Measurements from ENCODE around the gene ATG13.

DNA sequence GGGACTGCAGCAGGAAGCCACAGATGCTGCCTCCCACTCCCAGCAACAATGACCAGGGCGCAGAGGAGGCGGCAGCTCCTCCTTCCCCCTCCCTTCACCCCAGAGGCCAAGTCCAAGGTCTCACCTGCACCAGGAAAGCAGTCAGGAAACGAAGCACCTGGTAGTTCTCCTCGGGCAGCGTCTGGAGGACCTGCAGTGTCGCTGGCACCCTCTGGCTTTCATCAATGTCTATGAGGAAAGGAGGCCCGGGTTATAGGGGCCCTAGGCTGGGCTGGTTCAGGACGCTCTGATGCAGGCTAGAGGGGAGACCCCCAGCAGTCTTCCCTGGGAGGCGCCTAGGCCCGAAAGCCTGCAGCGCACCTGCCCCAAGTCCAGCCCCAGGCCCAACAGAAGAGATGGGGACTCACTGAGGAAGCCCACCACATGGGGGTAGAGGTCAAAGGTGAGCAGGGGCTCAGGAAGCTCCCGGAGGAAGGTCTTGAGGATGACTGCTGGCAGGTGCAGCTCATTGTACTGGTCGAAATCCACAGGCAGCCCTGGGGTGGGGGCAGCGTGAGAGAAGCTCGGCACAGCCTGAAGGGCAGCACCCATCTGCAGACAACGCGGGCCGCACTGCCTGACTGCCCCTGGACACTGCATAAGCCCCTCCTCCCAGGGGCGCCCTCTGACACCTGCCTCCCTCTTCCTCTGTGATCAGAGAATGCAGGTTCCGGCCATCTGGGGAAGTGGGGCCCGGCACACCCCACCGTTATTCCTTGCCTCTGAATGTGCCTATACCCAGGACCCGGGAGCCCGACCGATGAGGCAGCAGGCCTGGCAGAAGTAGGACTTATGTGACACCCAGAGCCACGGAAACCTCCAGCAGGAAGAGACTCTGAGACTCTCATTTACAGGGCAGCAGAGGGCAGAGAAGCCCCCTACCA, 62.1 kb downstream of the ATG13 start:
- TF ChIP-seq, protein P1, sequence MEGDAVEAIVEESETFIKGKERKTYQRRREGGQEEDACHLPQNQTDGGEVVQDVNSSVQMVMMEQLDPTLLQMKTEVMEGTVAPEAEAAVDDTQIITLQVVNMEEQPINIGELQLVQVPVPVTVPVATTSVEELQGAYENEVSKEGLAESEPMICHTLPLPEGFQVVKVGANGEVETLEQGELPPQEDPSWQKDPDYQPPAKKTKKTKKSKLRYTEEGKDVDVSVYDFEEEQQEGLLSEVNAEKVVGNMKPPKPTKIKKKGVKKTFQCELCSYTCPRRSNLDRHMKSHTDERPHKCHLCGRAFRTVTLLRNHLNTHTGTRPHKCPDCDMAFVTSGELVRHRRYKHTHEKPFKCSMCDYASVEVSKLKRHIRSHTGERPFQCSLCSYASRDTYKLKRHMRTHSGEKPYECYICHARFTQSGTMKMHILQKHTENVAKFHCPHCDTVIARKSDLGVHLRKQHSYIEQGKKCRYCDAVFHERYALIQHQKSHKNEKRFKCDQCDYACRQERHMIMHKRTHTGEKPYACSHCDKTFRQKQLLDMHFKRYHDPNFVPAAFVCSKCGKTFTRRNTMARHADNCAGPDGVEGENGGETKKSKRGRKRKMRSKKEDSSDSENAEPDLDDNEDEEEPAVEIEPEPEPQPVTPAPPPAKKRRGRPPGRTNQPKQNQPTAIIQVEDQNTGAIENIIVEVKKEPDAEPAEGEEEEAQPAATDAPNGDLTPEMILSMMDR (IDR thresholded peaks at IDR 0.05) = no peak
- TF ChIP-seq POLR2A (IDR thresholded peaks at IDR 0.05) = no peak
